ENCODE data around the gene MYOM3. TPM values are rescaled to one million over a fixed set of nuclear protein-coding genes. Genes with fewer than 3 reads are reported as not detected.
A peak's percentile ranks its signal among the peaks of the same experiment; 100 is the strongest.
"Not testable (repeated sequence)": the region's sequence is repeated elsewhere in the genome, so short reads cannot be mapped to it uniquely, and the experiment has no call there.

MYOM3 gene
- total RNA-seq, 1 experiment from 2014 or later = 0.04 TPM

DNA sequence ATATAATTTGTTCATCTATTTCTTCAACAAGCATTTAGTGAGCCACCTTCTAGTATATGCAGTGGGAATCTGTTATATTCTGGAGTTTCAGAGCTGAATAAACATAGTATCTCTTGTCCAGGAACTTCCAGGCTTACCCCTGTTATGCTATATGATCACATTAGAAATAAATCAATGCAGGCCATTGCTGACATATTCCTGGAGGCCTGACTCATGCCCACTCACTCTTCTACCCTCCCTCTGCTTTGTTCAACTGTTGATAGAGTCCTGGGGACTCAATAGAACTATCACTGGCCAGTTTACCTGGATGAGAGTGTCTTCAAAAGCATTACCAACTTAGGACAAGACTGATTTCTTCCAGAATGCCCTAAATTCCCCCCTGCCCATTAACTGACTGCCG, 102.5 kb downstream of the MYOM3 start:
- Histone ChIP-seq H3F3A (ENCODE audit: low read length, unreplicated experiment) (no peaks in the 10 kb centered on the region), H3K79me2 (ENCODE audit: low read length) (no peaks in the 10 kb centered on the region), H4K20me1 (ENCODE audit: low read length) (no peaks in the 10 kb centered on the region), H3K4me1 (ENCODE audit: insufficient read depth, low read length) (peaks cover 16% of the 10 kb centered on the region), H3K9ac (ENCODE audit: low read length) (no peak overlapping the region), H2AFZ (ENCODE audit: low read length) (peak overlapping the region; percentile 7; the same call in 1 of the 2 replicates), H3K27me3 (ENCODE audit: low read length) (no peaks in the 10 kb centered on the region), H3K9me3 (ENCODE audit: low read length) (peaks cover 5% of the 10 kb centered on the region), H3K9me2 (replicated peaks; ENCODE audit: low read length) (no peaks in the 10 kb centered on the region), H3K4me3 (ENCODE audit: low read length) (no peak overlapping the region), H3K27ac (ENCODE audit: low read length) (no peak overlapping the region), H3K36me3 (ENCODE audit: low read depth, low read length) (no peaks in the 10 kb centered on the region), H3K4me2 (ENCODE audit: low read length) (peak overlapping the region; percentile 47)
- BruUV-seq (replicated peaks) = no TSS peak
- CTCF ChIA-PET = no interaction called here
- TF ChIP-seq EZH2 (IDR thresholded peaks at IDR 0.05; ENCODE audit: low read length, unreplicated experiment) (no peak), EZH2phosphoT487 (IDR thresholded peaks at IDR 0.05; ENCODE audit: borderline replicate concordance, low read length) (no peak)
- TF ChIP-seq, protein P1, sequence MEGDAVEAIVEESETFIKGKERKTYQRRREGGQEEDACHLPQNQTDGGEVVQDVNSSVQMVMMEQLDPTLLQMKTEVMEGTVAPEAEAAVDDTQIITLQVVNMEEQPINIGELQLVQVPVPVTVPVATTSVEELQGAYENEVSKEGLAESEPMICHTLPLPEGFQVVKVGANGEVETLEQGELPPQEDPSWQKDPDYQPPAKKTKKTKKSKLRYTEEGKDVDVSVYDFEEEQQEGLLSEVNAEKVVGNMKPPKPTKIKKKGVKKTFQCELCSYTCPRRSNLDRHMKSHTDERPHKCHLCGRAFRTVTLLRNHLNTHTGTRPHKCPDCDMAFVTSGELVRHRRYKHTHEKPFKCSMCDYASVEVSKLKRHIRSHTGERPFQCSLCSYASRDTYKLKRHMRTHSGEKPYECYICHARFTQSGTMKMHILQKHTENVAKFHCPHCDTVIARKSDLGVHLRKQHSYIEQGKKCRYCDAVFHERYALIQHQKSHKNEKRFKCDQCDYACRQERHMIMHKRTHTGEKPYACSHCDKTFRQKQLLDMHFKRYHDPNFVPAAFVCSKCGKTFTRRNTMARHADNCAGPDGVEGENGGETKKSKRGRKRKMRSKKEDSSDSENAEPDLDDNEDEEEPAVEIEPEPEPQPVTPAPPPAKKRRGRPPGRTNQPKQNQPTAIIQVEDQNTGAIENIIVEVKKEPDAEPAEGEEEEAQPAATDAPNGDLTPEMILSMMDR (conservative IDR thresholded peaks at IDR 0.05; ENCODE audit: low read depth, low read length) = no peak
- intact Hi-C loops (cut with micrococcal nuclease) = no loop called here
- POLR2A ChIA-PET (ENCODE audit: unreplicated experiment) = interaction anchor here (0.5 kb wide), 2 partner anchors 36 to 347 kb away, joined by 4 to 9 read pairs; no protein-coding TSS in a partner anchor
- ATAC-seq = peak; percentile 98
- DNase-seq = peak; percentile 90

DNA sequence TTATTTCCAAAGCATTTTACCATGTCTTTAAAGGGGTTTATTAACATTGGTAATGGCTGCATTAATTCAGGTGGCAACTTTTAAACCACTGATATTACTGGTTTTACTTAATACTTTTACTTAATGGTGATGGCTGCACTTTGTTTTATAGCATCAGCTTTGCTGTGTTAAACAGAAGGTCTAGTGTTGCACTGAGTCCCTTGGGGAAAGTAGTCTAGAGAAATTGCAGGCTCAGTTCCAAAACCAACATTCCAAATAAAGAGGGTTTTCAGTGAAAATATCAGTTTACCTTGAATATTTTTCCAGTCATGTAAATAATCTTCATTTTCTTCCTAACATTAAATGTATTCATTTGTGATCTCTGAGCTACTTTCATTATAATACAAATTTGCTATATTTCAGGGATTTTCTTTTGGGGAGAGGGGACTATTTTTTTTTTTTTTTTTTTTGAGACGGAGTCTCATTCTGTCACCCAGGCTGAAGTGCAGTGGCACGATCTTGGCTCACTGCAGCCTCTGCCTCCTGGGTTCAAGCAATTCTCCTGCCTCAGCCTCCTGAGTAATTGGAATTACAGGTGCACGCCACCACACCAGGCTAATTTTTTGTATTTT, 103.3 kb downstream of the MYOM3 start:
- H3K9me2 ChIP-seq (replicated peaks; ENCODE audit: low read length); H3K4me2 ChIP-seq (ENCODE audit: low read length); H4K20me1 ChIP-seq (ENCODE audit: low read length); H3K27ac ChIP-seq (ENCODE audit: low read length); H3K36me3 ChIP-seq (ENCODE audit: low read depth, low read length); H3F3A ChIP-seq (ENCODE audit: low read length, unreplicated experiment); H3K9ac ChIP-seq (ENCODE audit: low read length); H3K79me2 ChIP-seq (ENCODE audit: low read length); BruUV-seq (replicated peaks); H3K27me3 ChIP-seq (ENCODE audit: low read length); intact Hi-C loops (cut with micrococcal nuclease); H2AFZ ChIP-seq (ENCODE audit: low read length); H3K9me3 ChIP-seq (ENCODE audit: low read length); H3K4me3 ChIP-seq (ENCODE audit: low read length): not testable (repeated sequence)
- H3K4me1 ChIP-seq (ENCODE audit: insufficient read depth, low read length) = peaks cover 20% of the 10 kb centered on the region
- DNase-seq (peak; percentile 18), ATAC-seq (peak; percentile 35; the same call in 1 of the 2 replicates)
- POLR2A ChIA-PET (ENCODE audit: unreplicated experiment) = interaction anchor here (0.5 kb wide), 1 partner anchor 35 kb away, joined by 9 read pairs; no protein-coding TSS in a partner anchor
- CTCF ChIA-PET = interaction anchor here (0.7 kb wide), 2 partner anchors 11 to 63 kb away, joined by 3 to 5 read pairs; no protein-coding TSS in a partner anchor

DNA sequence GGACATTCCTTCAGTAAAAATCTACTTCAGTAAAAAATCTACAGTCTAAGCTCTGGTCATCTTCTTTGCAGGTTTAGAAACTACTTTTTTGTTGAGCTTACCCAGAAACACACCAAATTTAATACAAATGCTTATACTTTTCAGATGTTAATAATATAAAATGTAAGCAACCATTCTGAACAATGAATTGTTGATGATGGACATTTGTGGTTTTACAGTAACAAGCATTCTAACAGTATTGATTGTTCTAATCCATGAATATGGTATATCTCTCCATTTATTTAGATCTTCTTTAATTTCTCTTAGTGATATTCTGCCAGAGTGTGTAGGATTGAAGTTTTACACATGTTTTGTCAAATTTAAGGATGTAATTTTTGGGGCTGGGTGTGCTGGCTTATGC, 104.9 kb downstream of the MYOM3 start:
- H3K27ac ChIP-seq (ENCODE audit: low read length) = no peak overlapping the region
- H3K9ac ChIP-seq (ENCODE audit: low read length) = no peak overlapping the region
- ChIA-PET POLR2A (ENCODE audit: unreplicated experiment) (no interaction called here), CTCF (no interaction called here)
- intact Hi-C loops (cut with micrococcal nuclease) = no loop called here
- H3K9me2 ChIP-seq (replicated peaks; ENCODE audit: low read length) = no peaks in the 10 kb centered on the region
- H3K27me3 ChIP-seq (ENCODE audit: low read length) = no peaks in the 10 kb centered on the region
- H3K9me3 ChIP-seq (ENCODE audit: low read length) = peaks cover 5% of the 10 kb centered on the region
- H3K4me3 ChIP-seq (ENCODE audit: low read length) = no peak overlapping the region
- TF ChIP-seq EZH2 (IDR thresholded peaks at IDR 0.05; ENCODE audit: low read length, unreplicated experiment) = no peak
- TF ChIP-seq, protein P1 (conservative IDR thresholded peaks at IDR 0.05; ENCODE audit: low read depth, low read length) = no peak
- TF ChIP-seq EZH2phosphoT487 (IDR thresholded peaks at IDR 0.05; ENCODE audit: borderline replicate concordance, low read length) = no peak
- no peaks in the 10 kb centered on the region for H4K20me1 ChIP-seq (ENCODE audit: low read length)
- DNase-seq (no peak), ATAC-seq (no peak)
- H3F3A ChIP-seq (ENCODE audit: low read length, unreplicated experiment) = peaks cover 4% of the 10 kb centered on the region
- no peaks in the 10 kb centered on the region for H3K36me3 ChIP-seq (ENCODE audit: low read depth, low read length)
- BruUV-seq (replicated peaks) = no TSS peak
- H3K4me2 ChIP-seq (ENCODE audit: low read length) = no peak overlapping the region
- no peaks in the 10 kb centered on the region for H3K79me2 ChIP-seq (ENCODE audit: low read length)
- H2AFZ ChIP-seq (ENCODE audit: low read length) = no peak overlapping the region
- peaks cover 29% of the 10 kb centered on the region for H3K4me1 ChIP-seq (ENCODE audit: insufficient read depth, low read length)

Other genes starting within 250 kb of the MYOM3 start
- 20.3 and 23.4 TPM in 2 replicates for gene FUCA1, start 243.8 kb downstream of the MYOM3 start, total RNA-seq (2014; rRNA removed)
- gene CNR2, start 198.8 kb downstream of the MYOM3 start, total RNA-seq (2014; rRNA removed) = not detected in 2 replicates
- gene PNRC2, start 152.3 kb downstream of the MYOM3 start, total RNA-seq (2014; rRNA removed) = 36.3 and 45.6 TPM in 2 replicates
- gene SRSF10, start 131.8 kb downstream of the MYOM3 start, total RNA-seq (2014; rRNA removed) = 109 and 121 TPM in 2 replicates
- gene IL22RA1, start 31.0 kb upstream of the MYOM3 start, total RNA-seq (2014; rRNA removed) = 1.2 TPM in 2 replicates
- 8.9 and 9.5 TPM in 2 replicates for gene IFNLR1, start 75.2 kb upstream of the MYOM3 start, total RNA-seq (2014; rRNA removed)
- 3.5 and 7.8 TPM in 2 replicates for gene GRHL3, start 207.2 kb upstream of the MYOM3 start, total RNA-seq (2014; rRNA removed)

Measured in PC-3 (cell line).